Measurements from ENCODE around the gene JMY. TPM values are rescaled to one million over a fixed set of nuclear protein-coding genes. Genes with fewer than 3 reads are reported as not detected.

Gene JMY
- total RNA-seq, 1 experiment from 2014 or later, result not detected

GRCh38 chr5:79259810-79260209 is 23.9 kb downstream of the JMY start:
- Histone ChIP-seq H2AFZ (ENCODE audit: low read length) (no peak overlapping the region), H3K27ac (ENCODE audit: low read length) (no peak overlapping the region), H3K9me3 (ENCODE audit: low read length) (no peaks in the 10 kb centered on the region), H4K20me1 (ENCODE audit: insufficient read depth, low read depth, low read length) (no peaks in the 10 kb centered on the region), H3K4me1 (ENCODE audit: low read length) (no peaks in the 10 kb centered on the region), H3K4me3 (ENCODE audit: low read length) (no peak overlapping the region), H3K36me3 (ENCODE audit: insufficient read depth, low read length) (no peaks in the 10 kb centered on the region), H3K4me2 (ENCODE audit: low read depth, low read length, poor library complexity, severe bottlenecking) (no peak overlapping the region), H3K79me2 (ENCODE audit: low read length) (no peaks in the 10 kb centered on the region), H3K9ac (ENCODE audit: low read length) (no peak overlapping the region), H3K27me3 (ENCODE audit: low read length) (no peaks in the 10 kb centered on the region), H3K9me2 (replicated peaks; ENCODE audit: insufficient read depth, low read length) (no peaks in the 10 kb centered on the region)
- DNase-seq, result no peak

GRCh38 chr5:79261897-79262296 is 26.0 kb downstream of the JMY start:
- H3K27ac ChIP-seq (ENCODE audit: low read length), result no peak overlapping the region
- no peak for DNase-seq

DNA sequence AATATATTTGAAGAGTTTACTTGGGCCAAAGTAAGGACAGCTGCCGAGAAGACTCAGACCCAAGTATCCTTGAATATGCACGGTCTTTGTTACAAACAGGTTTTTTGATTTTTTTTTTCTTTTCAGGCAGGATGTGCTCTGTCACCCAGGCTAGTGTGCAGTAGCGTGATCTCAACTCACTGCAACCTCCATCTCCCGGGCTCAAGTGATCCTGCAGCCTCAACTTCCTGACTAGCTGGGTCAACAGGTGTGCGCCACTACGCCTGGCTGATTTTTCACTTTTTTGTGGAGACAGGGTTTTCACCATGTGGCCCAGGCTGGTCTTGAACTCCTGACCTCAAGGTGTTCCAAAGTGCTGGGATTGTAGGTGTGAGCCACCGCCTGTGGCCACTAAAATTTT is 27.4 kb downstream of the JMY start:
- Histone ChIP-seq H2AFZ (ENCODE audit: low read length) (no peak overlapping the region), H3K36me3 (ENCODE audit: insufficient read depth, low read length) (no peaks in the 10 kb centered on the region), H4K20me1 (ENCODE audit: insufficient read depth, low read depth, low read length) (no peaks in the 10 kb centered on the region), H3K9ac (ENCODE audit: low read length) (no peak overlapping the region), H3K9me2 (replicated peaks; ENCODE audit: insufficient read depth, low read length) (no peaks in the 10 kb centered on the region), H3K27ac (ENCODE audit: low read length) (no peak overlapping the region), H3K4me3 (ENCODE audit: low read length) (no peak overlapping the region), H3K79me2 (ENCODE audit: low read length) (no peaks in the 10 kb centered on the region), H3K9me3 (ENCODE audit: low read length) (no peaks in the 10 kb centered on the region), H3K4me1 (ENCODE audit: low read length) (no peaks in the 10 kb centered on the region), H3K4me2 (ENCODE audit: low read depth, low read length, poor library complexity, severe bottlenecking) (no peak overlapping the region), H3K27me3 (ENCODE audit: low read length) (no peaks in the 10 kb centered on the region)
- DNase-seq, result no peak

More at GRCh38 chr5:79261897-79262296, 26.0 kb downstream of the JMY start:
- Histone ChIP-seq H3K4me3 (ENCODE audit: low read length) (no peak overlapping the region), H3K9me3 (ENCODE audit: low read length) (no peaks in the 10 kb centered on the region), H3K27me3 (ENCODE audit: low read length) (no peaks in the 10 kb centered on the region), H3K9ac (ENCODE audit: low read length) (no peak overlapping the region), H4K20me1 (ENCODE audit: insufficient read depth, low read depth, low read length) (no peaks in the 10 kb centered on the region), H3K79me2 (ENCODE audit: low read length) (no peaks in the 10 kb centered on the region), H3K4me1 (ENCODE audit: low read length) (no peaks in the 10 kb centered on the region), H3K4me2 (ENCODE audit: low read depth, low read length, poor library complexity, severe bottlenecking) (no peak overlapping the region), H3K36me3 (ENCODE audit: insufficient read depth, low read length) (no peaks in the 10 kb centered on the region), H2AFZ (ENCODE audit: low read length) (no peak overlapping the region), H3K9me2 (replicated peaks; ENCODE audit: insufficient read depth, low read length) (no peaks in the 10 kb centered on the region)

GRCh38 chr5:79267180-79267579 is 31.2 kb downstream of the JMY start:
- DNase-seq, result no peak
- Histone ChIP-seq H3K4me3 (ENCODE audit: low read length) (no peak overlapping the region), H3K4me2 (ENCODE audit: low read depth, low read length, poor library complexity, severe bottlenecking) (no peak overlapping the region), H3K9me2 (replicated peaks; ENCODE audit: insufficient read depth, low read length) (no peaks in the 10 kb centered on the region), H4K20me1 (ENCODE audit: insufficient read depth, low read depth, low read length) (no peaks in the 10 kb centered on the region), H3K27me3 (ENCODE audit: low read length) (no peaks in the 10 kb centered on the region), H3K36me3 (ENCODE audit: insufficient read depth, low read length) (no peaks in the 10 kb centered on the region), H3K79me2 (ENCODE audit: low read length) (no peaks in the 10 kb centered on the region), H2AFZ (ENCODE audit: low read length) (no peak overlapping the region), H3K27ac (ENCODE audit: low read length) (no peak overlapping the region), H3K4me1 (ENCODE audit: low read length) (no peaks in the 10 kb centered on the region), H3K9me3 (ENCODE audit: low read length) (no peaks in the 10 kb centered on the region), H3K9ac (ENCODE audit: low read length) (no peak overlapping the region)

GRCh38 chr5:79269733-79270166 is 33.8 kb downstream of the JMY start:
- no peak overlapping the region for H3K9ac ChIP-seq (ENCODE audit: low read length)

GRCh38 chr5:79273341-79273740 is 37.4 kb downstream of the JMY start:
- Histone ChIP-seq H3K9ac (ENCODE audit: low read length) (no peak overlapping the region), H3K4me3 (ENCODE audit: low read length) (no peak overlapping the region), H3K27me3 (ENCODE audit: low read length) (no peaks in the 10 kb centered on the region), H3K9me2 (replicated peaks; ENCODE audit: insufficient read depth, low read length) (no peaks in the 10 kb centered on the region), H3K4me2 (ENCODE audit: low read depth, low read length, poor library complexity, severe bottlenecking) (no peak overlapping the region), H2AFZ (ENCODE audit: low read length) (no peak overlapping the region), H3K9me3 (ENCODE audit: low read length) (no peaks in the 10 kb centered on the region), H3K79me2 (ENCODE audit: low read length) (no peaks in the 10 kb centered on the region), H3K27ac (ENCODE audit: low read length) (no peak overlapping the region), H3K36me3 (ENCODE audit: insufficient read depth, low read length) (no peaks in the 10 kb centered on the region), H4K20me1 (ENCODE audit: insufficient read depth, low read depth, low read length) (no peaks in the 10 kb centered on the region), H3K4me1 (ENCODE audit: low read length) (no peaks in the 10 kb centered on the region)
- no peak for DNase-seq

More at GRCh38 chr5:79269733-79270166, 33.8 kb downstream of the JMY start:
- no peaks in the 10 kb centered on the region for H3K4me1 ChIP-seq (ENCODE audit: low read length)
- H3K27ac ChIP-seq (ENCODE audit: low read length), result no peak overlapping the region
- no peaks in the 10 kb centered on the region for H3K36me3 ChIP-seq (ENCODE audit: insufficient read depth, low read length)
- H3K79me2 ChIP-seq (ENCODE audit: low read length), result no peaks in the 10 kb centered on the region
- DNase-seq, result no peak
- no peaks in the 10 kb centered on the region for H3K9me3 ChIP-seq (ENCODE audit: low read length)
- no peaks in the 10 kb centered on the region for H3K27me3 ChIP-seq (ENCODE audit: low read length)
- H3K9me2 ChIP-seq (replicated peaks; ENCODE audit: insufficient read depth, low read length), result no peaks in the 10 kb centered on the region
- no peak overlapping the region for H3K4me3 ChIP-seq (ENCODE audit: low read length)
- no peak overlapping the region for H2AFZ ChIP-seq (ENCODE audit: low read length)
- no peak overlapping the region for H3K4me2 ChIP-seq (ENCODE audit: low read depth, low read length, poor library complexity, severe bottlenecking)
- H4K20me1 ChIP-seq (ENCODE audit: insufficient read depth, low read depth, low read length), result no peaks in the 10 kb centered on the region

DNA sequence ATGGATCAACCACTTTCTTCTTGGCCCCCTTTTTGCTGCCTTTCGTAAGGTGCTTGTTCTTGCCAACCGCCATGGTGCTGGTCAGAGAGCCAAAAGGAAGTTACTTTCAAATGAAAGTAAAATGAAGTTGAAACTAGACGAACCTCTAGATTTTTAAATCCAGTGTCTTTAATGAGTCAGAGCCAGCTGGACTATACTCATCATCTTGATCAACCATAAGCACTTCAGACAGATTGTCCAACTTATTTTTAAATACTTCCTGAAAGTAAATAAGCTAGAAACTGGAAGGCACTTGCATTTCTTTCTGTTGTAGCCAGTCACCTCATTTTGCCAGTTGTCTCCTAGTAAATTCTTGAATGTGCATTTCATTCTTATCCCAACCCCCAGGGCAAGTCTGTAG is 48.9 kb downstream of the JMY start:
- no peak for DNase-seq
- Histone ChIP-seq H3K4me1 (ENCODE audit: low read length) (no peaks in the 10 kb centered on the region), H3K9me3 (ENCODE audit: low read length) (no peaks in the 10 kb centered on the region), H3K27me3 (ENCODE audit: low read length) (no peaks in the 10 kb centered on the region), H3K4me3 (ENCODE audit: low read length) (no peak overlapping the region), H3K27ac (ENCODE audit: low read length) (no peak overlapping the region), H3K4me2 (ENCODE audit: low read depth, low read length, poor library complexity, severe bottlenecking) (no peak overlapping the region), H3K9me2 (replicated peaks; ENCODE audit: insufficient read depth, low read length) (no peaks in the 10 kb centered on the region), H4K20me1 (ENCODE audit: insufficient read depth, low read depth, low read length) (no peaks in the 10 kb centered on the region), H2AFZ (ENCODE audit: low read length) (no peak overlapping the region), H3K36me3 (ENCODE audit: insufficient read depth, low read length) (no peaks in the 10 kb centered on the region), H3K79me2 (ENCODE audit: low read length) (no peaks in the 10 kb centered on the region), H3K9ac (ENCODE audit: low read length) (no peak overlapping the region)

DNA sequence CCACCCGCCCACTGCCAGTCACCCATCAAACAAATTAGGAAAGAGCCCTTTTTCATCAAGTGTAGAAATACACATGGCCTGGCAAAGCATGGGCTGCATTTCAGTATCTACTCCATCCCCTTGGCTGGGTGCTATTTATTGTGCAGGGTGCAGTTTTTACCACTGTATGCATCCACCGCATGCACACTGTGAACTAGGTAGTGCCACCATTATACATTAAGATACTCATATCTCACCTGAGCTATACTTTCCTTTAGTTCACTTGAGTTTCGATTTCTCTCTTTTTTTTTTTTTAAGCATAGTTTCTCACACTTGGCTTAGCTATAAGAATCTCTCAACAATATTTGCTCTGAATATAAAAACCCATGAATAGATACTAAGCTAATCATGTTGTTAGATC is 49.4 kb downstream of the JMY start:
- no peak for DNase-seq

GRCh38 chr5:79285833-79286232 is 49.9 kb downstream of the JMY start:
- no peak overlapping the region for H3K9ac ChIP-seq (ENCODE audit: low read length)
- no peak overlapping the region for H2AFZ ChIP-seq (ENCODE audit: low read length)
- H3K4me3 ChIP-seq (ENCODE audit: low read length), result no peak overlapping the region
- H4K20me1 ChIP-seq (ENCODE audit: insufficient read depth, low read depth, low read length), result no peaks in the 10 kb centered on the region
- no peaks in the 10 kb centered on the region for H3K79me2 ChIP-seq (ENCODE audit: low read length)
- no peak overlapping the region for H3K27ac ChIP-seq (ENCODE audit: low read length)
- no peaks in the 10 kb centered on the region for H3K4me1 ChIP-seq (ENCODE audit: low read length)
- no peaks in the 10 kb centered on the region for H3K36me3 ChIP-seq (ENCODE audit: insufficient read depth, low read length)
- no peaks in the 10 kb centered on the region for H3K27me3 ChIP-seq (ENCODE audit: low read length)
- DNase-seq, result no peak
- no peaks in the 10 kb centered on the region for H3K9me2 ChIP-seq (replicated peaks; ENCODE audit: insufficient read depth, low read length)
- H3K4me2 ChIP-seq (ENCODE audit: low read depth, low read length, poor library complexity, severe bottlenecking), result no peak overlapping the region
- no peaks in the 10 kb centered on the region for H3K9me3 ChIP-seq (ENCODE audit: low read length)

More for the DNA sequence above, 49.4 kb downstream of the JMY start:
- H3K4me1 ChIP-seq (ENCODE audit: low read length), result no peaks in the 10 kb centered on the region
- H3K9ac ChIP-seq (ENCODE audit: low read length), result no peak overlapping the region
- H3K79me2 ChIP-seq (ENCODE audit: low read length), result no peaks in the 10 kb centered on the region
- H3K9me3 ChIP-seq (ENCODE audit: low read length), result no peaks in the 10 kb centered on the region
- H3K4me2 ChIP-seq (ENCODE audit: low read depth, low read length, poor library complexity, severe bottlenecking), result no peak overlapping the region
- no peak overlapping the region for H2AFZ ChIP-seq (ENCODE audit: low read length)
- no peaks in the 10 kb centered on the region for H3K36me3 ChIP-seq (ENCODE audit: insufficient read depth, low read length)
- H3K27me3 ChIP-seq (ENCODE audit: low read length), result no peaks in the 10 kb centered on the region
- H3K27ac ChIP-seq (ENCODE audit: low read length), result no peak overlapping the region
- H4K20me1 ChIP-seq (ENCODE audit: insufficient read depth, low read depth, low read length), result no peaks in the 10 kb centered on the region
- H3K4me3 ChIP-seq (ENCODE audit: low read length), result no peak overlapping the region
- no peaks in the 10 kb centered on the region for H3K9me2 ChIP-seq (replicated peaks; ENCODE audit: insufficient read depth, low read length)

All from Karpas-422 (cell line).